Endothelial cell (in vitro differentiated cells): Measurements from ENCODE around the gene ZFHX3. TPM values are rescaled to one million over a fixed set of nuclear protein-coding genes. Genes with fewer than 3 reads are reported as not detected.

Experiments
- DNase-seq: peaks from one replicate; pipeline ENCODE4 v3.0.0; 2021; ENCODE audit warnings: low spot score
- H3K27ac Mint-ChIP-seq: one replicate; pipeline ENCODE4 v1.8.0; 2021; ENCODE audit warnings: mixed read lengths, inconsistent platforms; ENCODE audit not compliant: unreplicated experiment
- H3K27me3 Mint-ChIP-seq: one replicate; pipeline ENCODE4 v1.8.0; 2021; ENCODE audit warnings: mild to moderate bottlenecking, moderate library complexity, mixed read lengths, inconsistent platforms; ENCODE audit not compliant: unreplicated experiment
- H3K36me3 Mint-ChIP-seq: one replicate; pipeline ENCODE4 v1.8.0; 2021; ENCODE audit warnings: mild to moderate bottlenecking, low read depth, mixed read lengths, inconsistent platforms; ENCODE audit not compliant: unreplicated experiment
- H3K4me1 Mint-ChIP-seq: one replicate; pipeline ENCODE4 v1.8.0; 2021; ENCODE audit warnings: mild to moderate bottlenecking, mixed read lengths, inconsistent platforms; ENCODE audit not compliant: unreplicated experiment
- H3K4me3 Mint-ChIP-seq: one replicate; pipeline ENCODE4 v1.8.0; 2021; ENCODE audit warnings: mild to moderate bottlenecking, mixed read lengths, inconsistent platforms; ENCODE audit not compliant: unreplicated experiment
- H3K9me3 Mint-ChIP-seq: one replicate; pipeline ENCODE4 v1.8.0; 2021; ENCODE audit warnings: mixed read lengths, inconsistent platforms; ENCODE audit not compliant: unreplicated experiment
- CTCF ChIP-seq: fragments of 200-600 bp; sonication (generic); IDR thresholded peaks from one replicate; pipeline ENCODE4 v1.5.0; 2021; ENCODE audit warnings: antibody characterized with exemption; ENCODE audit not compliant: unreplicated experiment
- total RNA-seq: library from RNA; stranded (reverse); fragmentation: NEBNext Ultra II Directional; extraction: Animal tissue kit (Norgen Biotek cat#: 25700); gene quantifications from one replicate; pipeline ENCODE4 v1.2.1, GENCODE V29; 2021; ENCODE audit not compliant: unreplicated experiment

The ZFHX3 gene
- total RNA-seq, 1 donor from 2014 or later, result 17.7 TPM

GRCh38 chr16:72987480-72987901, 60.4 kb downstream of the ZFHX3 start:
- Mint-ChIP-seq H3K9me3 (no peaks in the 10 kb centered on the region), H3K27me3 (no peaks in the 10 kb centered on the region), H3K4me3 (no peak overlapping the region), H3K36me3 (no peaks in the 10 kb centered on the region), H3K4me1 (no peaks in the 10 kb centered on the region), H3K27ac (no peak overlapping the region)
- no peak for DNase-seq
- no peak for TF ChIP-seq CTCF

- H3K27me3 Mint-ChIP-seq, result peaks cover under 1% of the 10 kb centered on the region
- H3K27ac Mint-ChIP-seq, result no peak overlapping the region
- no peaks in the 10 kb centered on the region for H3K9me3 Mint-ChIP-seq
- no peak for TF ChIP-seq CTCF
- no peaks in the 10 kb centered on the region for H3K36me3 Mint-ChIP-seq
- H3K4me3 Mint-ChIP-seq, result no peak overlapping the region
- H3K4me1 Mint-ChIP-seq, result no peaks in the 10 kb centered on the region
- no peak for DNase-seq
Measured at GRCh38 chr16:72985995-72986394, 61.9 kb downstream of the ZFHX3 start.

GRCh38 chr16:72985148-72985941, 62.6 kb downstream of the ZFHX3 start:
- no peak for TF ChIP-seq CTCF
- no peaks in the 10 kb centered on the region for H3K4me1 Mint-ChIP-seq
- no peak overlapping the region for H3K4me3 Mint-ChIP-seq
- H3K27me3 Mint-ChIP-seq, result peaks cover 3% of the 10 kb centered on the region
- no peak for DNase-seq
- H3K9me3 Mint-ChIP-seq, result no peaks in the 10 kb centered on the region
- no peak overlapping the region for H3K27ac Mint-ChIP-seq
- H3K36me3 Mint-ChIP-seq, result no peaks in the 10 kb centered on the region

GRCh38 chr16:72983728-72984350, 64.1 kb downstream of the ZFHX3 start:
- TF ChIP-seq CTCF, result no peak
- no peak for DNase-seq
- Mint-ChIP-seq H3K9me3 (no peaks in the 10 kb centered on the region), H3K36me3 (no peaks in the 10 kb centered on the region), H3K4me1 (no peaks in the 10 kb centered on the region), H3K4me3 (no peak overlapping the region), H3K27me3 (peaks cover 3% of the 10 kb centered on the region), H3K27ac (no peak overlapping the region)

- no peak for TF ChIP-seq CTCF
- DNase-seq, result no peak
- Mint-ChIP-seq H3K4me1 (no peaks in the 10 kb centered on the region), H3K36me3 (no peaks in the 10 kb centered on the region), H3K27me3 (peaks cover 3% of the 10 kb centered on the region), H3K9me3 (no peaks in the 10 kb centered on the region), H3K4me3 (no peak overlapping the region), H3K27ac (no peak overlapping the region)
Measured at GRCh38 chr16:72983241-72983640, 64.7 kb downstream of the ZFHX3 start.
